ENCODE measurements around the gene DLG5.
A peak's percentile ranks its signal among the peaks of the same experiment; 100 is the strongest.

The DLG5 gene

GRCh38 chr10:77850620-77851231 is 75.8 kb downstream of the DLG5 start:
- TF ChIP-seq POLR2A (IDR thresholded peaks at IDR 0.05; ENCODE audit: low read depth, low read length): no peak
- FAIRE-seq (no peak), DNase-seq (ENCODE audit: insufficient read length, low spot score) (no peak)

DNA sequence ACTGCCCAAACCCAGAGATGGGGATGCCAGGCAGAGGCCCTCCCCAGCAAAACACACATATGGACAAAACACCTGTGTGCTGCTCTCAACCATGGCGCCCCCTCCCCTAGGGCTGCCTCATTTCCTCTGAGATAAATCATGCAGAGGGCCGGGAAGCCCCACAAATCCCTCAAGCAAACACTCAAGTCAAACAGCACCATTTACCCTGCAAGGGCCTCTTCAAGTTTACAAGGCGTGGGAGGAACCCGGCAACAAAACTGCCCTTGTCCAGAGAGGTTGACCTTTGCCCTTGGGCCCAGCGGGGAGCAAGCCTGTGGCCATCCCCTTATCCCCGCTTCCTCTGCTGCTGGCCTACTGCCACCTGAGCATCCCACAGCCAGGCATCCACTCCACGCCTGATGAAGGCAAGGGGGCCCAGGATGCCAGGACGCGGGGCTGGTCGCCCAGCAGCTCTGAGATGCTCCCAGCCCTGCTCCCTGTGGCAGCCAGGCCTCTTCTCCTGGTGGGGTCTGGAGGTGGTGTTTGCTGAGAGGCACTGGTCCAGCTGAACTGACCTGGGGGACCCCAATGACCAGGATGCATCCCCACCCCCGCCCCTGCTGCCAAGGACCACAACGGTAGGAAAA is 77.4 kb downstream of the DLG5 start:
- FAIRE-seq (no peak), DNase-seq (ENCODE audit: insufficient read length, low spot score) (peak; percentile 31)
- TF ChIP-seq POLR2A (IDR thresholded peaks at IDR 0.05; ENCODE audit: low read depth, low read length): no peak

- peak; percentile 80 for DNase-seq (ENCODE audit: insufficient read length, low spot score)
- FAIRE-seq: peak; percentile 50
- no peak for TF ChIP-seq POLR2A (IDR thresholded peaks at IDR 0.05; ENCODE audit: low read depth, low read length)
Observed at GRCh38 chr10:77846718-77847311, 79.7 kb downstream of the DLG5 start.

DNA sequence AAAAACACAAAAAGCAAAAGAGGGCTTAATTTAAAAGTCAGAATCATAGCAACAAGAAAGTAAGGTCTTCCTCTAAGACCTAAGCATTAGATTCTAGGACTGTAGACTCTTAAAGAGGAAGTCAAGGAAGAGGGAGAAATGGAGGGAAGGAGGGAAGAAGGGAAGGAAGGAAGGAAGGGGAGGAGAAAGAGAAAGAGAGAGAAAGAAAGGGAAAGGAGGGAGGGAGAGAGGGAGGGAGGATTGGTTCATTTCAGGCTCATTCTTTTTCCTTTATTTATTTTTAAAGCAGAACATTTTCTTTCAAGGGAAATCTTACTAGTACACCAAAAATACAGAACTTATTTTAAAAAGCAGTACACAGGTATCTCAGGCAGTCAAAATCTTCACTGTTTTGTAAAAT is 81.1 kb downstream of the DLG5 start:
- no peak for TF ChIP-seq POLR2A (IDR thresholded peaks at IDR 0.05; ENCODE audit: low read depth, low read length)
- DNase-seq (ENCODE audit: insufficient read length, low spot score) (no peak), FAIRE-seq (no peak)

- TF ChIP-seq POLR2A (IDR thresholded peaks at IDR 0.05; ENCODE audit: low read depth, low read length): no peak
- DNase-seq (ENCODE audit: insufficient read length, low spot score) (peak; percentile 96), FAIRE-seq (peak; percentile 72)
Observed at GRCh38 chr10:77844713-77845445, 81.7 kb downstream of the DLG5 start.

GRCh38 chr10:77844177-77844576 is 82.4 kb downstream of the DLG5 start:
- DNase-seq (ENCODE audit: insufficient read length, low spot score): no peak
- no peak for FAIRE-seq
- no peak for TF ChIP-seq POLR2A (IDR thresholded peaks at IDR 0.05; ENCODE audit: low read depth, low read length)

DNA sequence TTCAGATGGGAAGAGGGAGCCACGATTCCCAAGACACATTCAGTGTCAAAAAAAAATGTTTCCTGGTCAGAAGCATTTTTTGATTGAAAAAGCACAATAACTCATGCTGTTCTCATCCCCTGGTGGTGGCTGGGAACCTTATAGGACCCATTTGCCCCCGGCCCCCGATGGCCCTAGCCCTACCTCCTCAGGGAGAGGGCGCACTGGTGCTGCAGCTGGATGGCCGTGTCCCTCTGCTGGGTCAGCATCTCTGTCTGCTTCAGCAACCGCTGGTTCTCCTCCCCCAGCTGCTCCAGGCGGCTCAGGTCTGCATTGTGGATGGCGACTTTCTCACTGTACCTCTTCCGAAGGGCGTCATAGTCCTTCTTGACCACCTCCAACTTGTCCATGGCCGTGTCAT is 83.3 kb downstream of the DLG5 start:
- DNase-seq (ENCODE audit: insufficient read length, low spot score): no peak
- no peak for TF ChIP-seq POLR2A (IDR thresholded peaks at IDR 0.05; ENCODE audit: low read depth, low read length)
- FAIRE-seq: no peak

- FAIRE-seq (no peak), DNase-seq (ENCODE audit: insufficient read length, low spot score) (no peak)
- no peak for TF ChIP-seq POLR2A (IDR thresholded peaks at IDR 0.05; ENCODE audit: low read depth, low read length)
Observed at GRCh38 chr10:77842652-77843212, 83.8 kb downstream of the DLG5 start.

DNA sequence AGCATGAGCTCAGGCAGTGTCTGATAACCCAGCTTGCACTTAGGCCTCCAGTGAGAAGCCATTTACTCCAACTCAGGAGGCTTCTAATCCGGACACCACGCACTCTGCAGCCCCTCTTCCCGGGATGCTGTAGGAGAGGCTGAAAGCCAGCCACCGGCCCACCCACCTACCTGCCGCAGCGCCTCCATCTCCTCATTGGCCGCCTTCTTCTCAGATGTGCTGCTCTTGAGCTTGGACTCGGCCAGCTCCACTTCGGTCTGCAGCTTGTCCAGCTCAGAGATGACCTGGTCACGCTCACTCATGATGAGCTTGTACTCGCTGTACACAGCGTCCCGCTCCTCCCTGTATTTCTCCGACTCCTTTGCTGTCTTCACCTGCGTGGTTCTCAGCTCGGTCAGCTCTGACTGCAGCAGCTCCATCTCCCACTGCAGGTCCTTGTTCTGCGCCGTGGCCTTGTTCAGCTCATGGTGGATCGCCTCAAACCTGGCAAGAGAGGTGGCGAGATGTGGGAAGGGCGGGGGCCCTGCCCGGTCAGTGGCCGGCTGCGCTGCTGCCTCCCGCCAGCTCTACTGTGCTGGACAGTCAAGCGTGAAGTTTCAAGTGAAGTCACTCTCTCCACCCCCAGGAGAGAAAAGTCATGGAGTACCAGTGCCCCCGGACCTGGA is 84.7 kb downstream of the DLG5 start:
- FAIRE-seq (no peak), DNase-seq (ENCODE audit: insufficient read length, low spot score) (no peak)
- no peak for TF ChIP-seq POLR2A (IDR thresholded peaks at IDR 0.05; ENCODE audit: low read depth, low read length)

GRCh38 chr10:77840636-77841035 is 85.9 kb downstream of the DLG5 start:
- TF ChIP-seq POLR2A (IDR thresholded peaks at IDR 0.05; ENCODE audit: low read depth, low read length): no peak
- FAIRE-seq: no peak

GRCh38 chr10:77837925-77838595 is 88.5 kb downstream of the DLG5 start:
- DNase-seq (ENCODE audit: insufficient read length, low spot score) (no peak), FAIRE-seq (no peak)
- TF ChIP-seq POLR2A (IDR thresholded peaks at IDR 0.05; ENCODE audit: low read depth, low read length): no peak

More at GRCh38 chr10:77840636-77841035, 85.9 kb downstream of the DLG5 start:
- no peak for DNase-seq (ENCODE audit: insufficient read length, low spot score)

- DNase-seq (ENCODE audit: insufficient read length, low spot score) (peak; percentile 73), FAIRE-seq (no peak)
- TF ChIP-seq POLR2A (IDR thresholded peaks at IDR 0.05; ENCODE audit: low read depth, low read length): no peak
Observed at GRCh38 chr10:77837248-77837924, 89.2 kb downstream of the DLG5 start.

Data from H54 (cell line).